Measurements from ENCODE around the gene DDX1.

The DDX1 gene

GRCh38 chr2:15642815-15643500 lies 51.3 kb downstream of the DDX1 start:
- Histone ChIP-seq H3K27me3 (ENCODE audit: control insufficient read depth, insufficient read depth, low read length) (no peaks in the 10 kb centered on the region), H3K9ac (ENCODE audit: low read length) (no peak overlapping the region), H3K27ac (ENCODE audit: low read depth, low read length) (no peak overlapping the region), H3K4me3 (ENCODE audit: low read depth, low read length) (no peak overlapping the region), H3K9me3 (ENCODE audit: control insufficient read depth, insufficient read depth, low read depth, low read length) (no peaks in the 10 kb centered on the region; the same call in 1 of the 2 replicates), H3K4me1 (ENCODE audit: control insufficient read depth, insufficient read depth, low read length) (peaks cover 4% of the 10 kb centered on the region; the same call in 1 of the 2 replicates), H3K36me3 (ENCODE audit: control insufficient read depth, insufficient read depth, low read length) (peaks cover 9% of the 10 kb centered on the region)

GRCh38 chr2:15643791-15644585 lies 52.3 kb downstream of the DDX1 start:
- no peak overlapping the region for H3K9ac ChIP-seq (ENCODE audit: low read length)
- H3K27me3 ChIP-seq (ENCODE audit: control insufficient read depth, insufficient read depth, low read length): no peaks in the 10 kb centered on the region
- H3K4me3 ChIP-seq (ENCODE audit: low read depth, low read length): no peak overlapping the region
- H3K9me3 ChIP-seq (ENCODE audit: control insufficient read depth, insufficient read depth, low read depth, low read length): no peaks in the 10 kb centered on the region; the same call in 1 of the 2 replicates
- H3K27ac ChIP-seq (ENCODE audit: low read depth, low read length): no peak overlapping the region
- H3K4me1 ChIP-seq (ENCODE audit: control insufficient read depth, insufficient read depth, low read length): peaks cover 4% of the 10 kb centered on the region; the same call in 1 of the 2 replicates
- H3K36me3 ChIP-seq (ENCODE audit: control insufficient read depth, insufficient read depth, low read length): peaks cover 9% of the 10 kb centered on the region; the same call in 1 of the 2 replicates

- Histone ChIP-seq H3K27ac (ENCODE audit: low read depth, low read length) (no peak overlapping the region), H3K36me3 (ENCODE audit: control insufficient read depth, insufficient read depth, low read length) (peaks cover 9% of the 10 kb centered on the region; the same call in 1 of the 2 replicates), H3K4me1 (ENCODE audit: control insufficient read depth, insufficient read depth, low read length) (peaks cover 4% of the 10 kb centered on the region; the same call in 1 of the 2 replicates), H3K9ac (ENCODE audit: low read length) (no peak overlapping the region), H3K27me3 (ENCODE audit: control insufficient read depth, insufficient read depth, low read length) (no peaks in the 10 kb centered on the region), H3K4me3 (ENCODE audit: low read depth, low read length) (no peak overlapping the region), H3K9me3 (ENCODE audit: control insufficient read depth, insufficient read depth, low read depth, low read length) (no peaks in the 10 kb centered on the region; the same call in 1 of the 2 replicates)
Measured at GRCh38 chr2:15645300-15645699, 53.6 kb downstream of the DDX1 start.

DNA sequence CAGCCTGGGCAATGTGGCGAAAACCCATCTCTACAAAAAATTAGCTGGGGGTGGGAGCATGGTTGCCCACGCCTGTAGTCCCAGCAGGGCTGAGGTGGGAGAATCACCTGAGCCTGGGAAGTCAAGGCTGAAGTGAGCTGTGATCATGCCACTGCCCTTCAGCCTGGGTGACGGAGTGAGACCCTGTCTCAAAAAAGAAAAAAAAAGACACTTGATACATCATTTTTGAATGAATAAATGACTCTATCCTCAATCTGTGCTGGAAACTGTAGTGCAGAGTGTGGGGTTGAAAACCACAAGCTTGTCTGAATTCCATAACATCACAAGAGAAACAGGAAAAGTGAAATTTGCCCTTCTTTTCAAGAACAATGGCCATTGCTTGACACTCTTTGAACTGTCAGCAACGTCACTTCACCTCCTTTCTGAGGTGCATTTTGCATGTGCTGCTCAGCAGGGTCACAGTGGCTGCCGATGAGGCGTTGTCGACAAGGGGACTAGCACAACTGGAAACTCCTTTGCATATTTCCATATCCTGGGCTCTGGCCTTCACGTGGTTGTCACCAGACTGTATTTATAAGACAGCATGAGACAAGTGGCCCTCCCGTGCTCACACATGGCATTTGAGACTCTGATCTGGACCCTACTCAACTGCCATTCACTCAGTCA lies 54.2 kb downstream of the DDX1 start:
- H3K36me3 ChIP-seq (ENCODE audit: control insufficient read depth, insufficient read depth, low read length): peaks cover 6% of the 10 kb centered on the region; the same call in 1 of the 2 replicates
- no peaks in the 10 kb centered on the region for H3K9me3 ChIP-seq (ENCODE audit: control insufficient read depth, insufficient read depth, low read depth, low read length)
- no peak overlapping the region for H3K27ac ChIP-seq (ENCODE audit: low read depth, low read length)
- H3K4me1 ChIP-seq (ENCODE audit: control insufficient read depth, insufficient read depth, low read length): peaks cover 4% of the 10 kb centered on the region; the same call in 1 of the 2 replicates
- no peak overlapping the region for H3K4me3 ChIP-seq (ENCODE audit: low read depth, low read length)
- H3K27me3 ChIP-seq (ENCODE audit: control insufficient read depth, insufficient read depth, low read length): no peaks in the 10 kb centered on the region
- H3K9ac ChIP-seq (ENCODE audit: low read length): no peak overlapping the region

GRCh38 chr2:15646661-15647060 lies 55.0 kb downstream of the DDX1 start:
- no peak overlapping the region for H3K27ac ChIP-seq (ENCODE audit: low read depth, low read length)
- H3K4me1 ChIP-seq (ENCODE audit: control insufficient read depth, insufficient read depth, low read length): peaks cover 4% of the 10 kb centered on the region; the same call in 1 of the 2 replicates
- no peak overlapping the region for H3K4me3 ChIP-seq (ENCODE audit: low read depth, low read length)
- no peaks in the 10 kb centered on the region for H3K27me3 ChIP-seq (ENCODE audit: control insufficient read depth, insufficient read depth, low read length)
- no peaks in the 10 kb centered on the region for H3K36me3 ChIP-seq (ENCODE audit: control insufficient read depth, insufficient read depth, low read length)
- H3K9me3 ChIP-seq (ENCODE audit: control insufficient read depth, insufficient read depth, low read depth, low read length): no peaks in the 10 kb centered on the region
- H3K9ac ChIP-seq (ENCODE audit: low read length): no peak overlapping the region

GRCh38 chr2:15647622-15648590 lies 56.2 kb downstream of the DDX1 start:
- Histone ChIP-seq H3K4me1 (ENCODE audit: control insufficient read depth, insufficient read depth, low read length) (peaks cover 8% of the 10 kb centered on the region; the same call in 1 of the 2 replicates), H3K36me3 (ENCODE audit: control insufficient read depth, insufficient read depth, low read length) (no peaks in the 10 kb centered on the region), H3K9ac (ENCODE audit: low read length) (no peak overlapping the region), H3K27me3 (ENCODE audit: control insufficient read depth, insufficient read depth, low read length) (no peaks in the 10 kb centered on the region), H3K9me3 (ENCODE audit: control insufficient read depth, insufficient read depth, low read depth, low read length) (no peaks in the 10 kb centered on the region), H3K27ac (ENCODE audit: low read depth, low read length) (no peak overlapping the region), H3K4me3 (ENCODE audit: low read depth, low read length) (no peak overlapping the region)

DNA sequence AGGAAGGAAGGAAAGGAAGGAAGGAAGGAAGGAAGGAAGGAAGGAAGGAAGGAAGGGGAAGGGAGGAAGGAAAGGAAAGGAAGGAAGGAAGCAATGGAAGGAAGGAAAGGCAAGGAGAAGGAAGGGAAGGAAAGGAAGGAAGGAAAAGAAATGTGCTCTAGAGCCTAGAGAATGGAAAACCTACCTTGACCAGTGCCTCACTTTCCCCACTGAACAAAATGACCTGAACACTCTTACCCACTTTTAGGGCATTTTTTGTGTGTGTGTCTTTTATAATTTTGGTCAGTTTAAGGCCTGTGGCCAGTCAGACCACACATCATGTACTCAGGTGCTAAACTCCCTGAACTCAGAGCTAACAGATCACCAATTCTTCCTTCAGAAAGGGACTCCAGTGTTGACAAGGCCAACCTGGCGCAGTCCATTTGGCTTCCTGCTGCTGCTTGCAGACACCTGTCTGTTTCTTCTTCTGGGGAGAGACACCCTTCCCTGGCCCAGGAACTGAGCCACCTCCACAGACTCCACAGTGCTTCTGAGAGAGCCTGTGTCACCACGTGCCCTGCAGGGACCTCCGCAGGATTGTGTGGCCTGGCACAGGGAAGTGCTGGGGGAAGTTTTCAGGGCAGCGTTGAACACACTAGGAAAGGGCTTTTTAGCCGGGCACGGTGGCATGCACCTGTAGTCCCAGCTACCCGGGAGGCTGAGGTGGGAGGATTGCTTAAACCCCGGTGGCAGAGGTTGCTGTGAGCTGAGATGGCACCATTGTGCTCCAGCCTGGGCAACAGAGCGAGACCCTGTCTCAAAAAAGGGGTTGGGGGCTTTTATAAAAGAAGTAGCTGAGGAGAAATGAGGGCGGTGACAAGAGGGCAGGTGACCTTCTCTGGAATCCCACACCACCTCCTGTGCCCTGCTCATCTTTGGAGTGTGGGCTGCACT lies 57.2 kb downstream of the DDX1 start:
- H3K4me1 ChIP-seq (ENCODE audit: control insufficient read depth, insufficient read depth, low read length): peaks cover 12% of the 10 kb centered on the region; the same call in 1 of the 2 replicates
- H3K9me3 ChIP-seq (ENCODE audit: control insufficient read depth, insufficient read depth, low read depth, low read length): no peaks in the 10 kb centered on the region
- H3K27ac ChIP-seq (ENCODE audit: low read depth, low read length): no peak overlapping the region
- H3K9ac ChIP-seq (ENCODE audit: low read length): no peak overlapping the region
- H3K4me3 ChIP-seq (ENCODE audit: low read depth, low read length): no peak overlapping the region
- no peaks in the 10 kb centered on the region for H3K36me3 ChIP-seq (ENCODE audit: control insufficient read depth, insufficient read depth, low read length)
- no peaks in the 10 kb centered on the region for H3K27me3 ChIP-seq (ENCODE audit: control insufficient read depth, insufficient read depth, low read length)

DNA sequence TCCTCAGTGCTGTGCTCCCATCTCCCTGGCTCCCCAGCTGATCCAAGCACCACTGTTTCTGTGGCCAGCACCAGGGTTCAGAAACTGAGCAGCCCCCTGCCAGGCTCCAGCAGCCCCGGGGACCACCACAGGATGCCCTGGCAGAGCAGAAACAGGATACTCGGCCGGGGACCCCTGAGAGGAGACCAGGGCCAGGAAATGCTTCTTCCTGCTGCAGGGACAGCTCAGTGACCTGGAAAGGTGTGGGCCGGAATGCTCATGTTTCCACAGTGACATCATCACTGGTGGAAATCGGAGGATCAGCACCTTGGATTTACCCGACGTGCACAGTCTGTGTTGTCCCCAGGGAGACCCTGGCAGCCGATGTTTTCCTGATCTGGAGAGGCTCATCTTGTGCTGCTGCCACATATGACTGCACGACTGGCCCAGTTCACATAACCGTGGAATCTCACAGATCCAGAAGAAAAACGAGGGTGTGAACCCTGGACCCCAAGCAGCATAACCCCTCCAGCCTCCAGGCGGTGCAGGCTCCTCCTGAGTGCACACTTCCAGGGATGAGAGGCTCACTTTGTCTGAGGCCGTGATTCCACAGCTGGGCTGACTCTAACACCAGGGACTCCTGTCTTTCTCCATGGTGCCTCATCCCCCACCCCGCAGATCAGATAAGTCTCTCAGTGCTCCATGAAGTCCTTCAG lies 58.0 kb downstream of the DDX1 start:
- Histone ChIP-seq H3K36me3 (ENCODE audit: control insufficient read depth, insufficient read depth, low read length) (no peaks in the 10 kb centered on the region), H3K27ac (ENCODE audit: low read depth, low read length) (no peak overlapping the region), H3K4me3 (ENCODE audit: low read depth, low read length) (no peak overlapping the region), H3K9me3 (ENCODE audit: control insufficient read depth, insufficient read depth, low read depth, low read length) (no peaks in the 10 kb centered on the region), H3K4me1 (ENCODE audit: control insufficient read depth, insufficient read depth, low read length) (peaks cover 12% of the 10 kb centered on the region; the same call in 1 of the 2 replicates), H3K9ac (ENCODE audit: low read length) (no peak overlapping the region), H3K27me3 (ENCODE audit: control insufficient read depth, insufficient read depth, low read length) (no peaks in the 10 kb centered on the region)

DNA sequence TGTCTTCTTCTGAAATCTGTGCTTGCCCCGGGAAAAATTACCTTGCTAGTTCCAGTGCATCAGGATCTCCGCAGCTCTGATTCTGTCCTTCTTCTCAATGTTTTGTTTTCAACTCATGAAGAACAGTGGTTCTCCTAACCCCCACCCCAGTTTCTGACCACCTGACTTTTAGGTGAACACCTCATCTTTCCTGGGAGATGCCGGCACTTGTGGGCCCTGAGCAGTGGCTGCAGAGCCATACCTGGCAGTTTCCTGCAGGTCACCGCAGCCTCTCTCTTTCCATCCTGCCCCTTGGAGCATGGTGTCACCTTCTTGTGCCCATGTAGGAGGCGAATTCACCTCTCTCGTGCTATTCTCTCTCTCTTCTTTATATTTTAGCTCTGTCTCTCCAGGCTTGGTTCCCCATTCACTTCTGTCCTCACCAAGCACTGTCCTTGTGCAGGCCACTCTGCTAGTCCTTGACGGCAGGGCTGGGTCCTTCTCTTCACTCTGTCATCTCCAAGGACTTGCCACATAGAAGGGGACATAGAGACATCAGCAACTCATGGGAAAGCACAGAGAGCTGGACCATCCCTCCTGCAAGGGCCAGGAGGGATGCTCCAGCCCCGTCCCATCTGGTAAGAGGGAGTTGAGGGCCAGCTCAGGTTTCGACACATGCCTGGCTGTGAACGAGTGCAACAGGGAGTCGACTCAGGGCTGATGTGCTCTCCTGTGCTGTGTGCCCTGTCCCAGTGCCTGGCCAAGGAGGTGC lies 59.1 kb downstream of the DDX1 start:
- H3K27ac ChIP-seq (ENCODE audit: low read depth, low read length): no peak overlapping the region
- no peaks in the 10 kb centered on the region for H3K27me3 ChIP-seq (ENCODE audit: control insufficient read depth, insufficient read depth, low read length)
- peaks cover 12% of the 10 kb centered on the region; the same call in 1 of the 2 replicates for H3K4me1 ChIP-seq (ENCODE audit: control insufficient read depth, insufficient read depth, low read length)

More for the DNA sequence above, 59.1 kb downstream of the DDX1 start:
- Histone ChIP-seq H3K9ac (ENCODE audit: low read length) (no peak overlapping the region), H3K4me3 (ENCODE audit: low read depth, low read length) (no peak overlapping the region), H3K9me3 (ENCODE audit: control insufficient read depth, insufficient read depth, low read depth, low read length) (no peaks in the 10 kb centered on the region), H3K36me3 (ENCODE audit: control insufficient read depth, insufficient read depth, low read length) (no peaks in the 10 kb centered on the region)

All from HUES6 (cell line).